HEK293 (cell line): ENCODE measurements around the gene OGDHL.

ENCODE experiments used
- CTCF ChIA-PET: fragments of 350-600 bp; formaldehyde crosslinking; extraction: SDS; loops from one replicate; lab custom pipeline; 2021; ENCODE audit warnings: antibody characterized with exemption; lab: Yijun Ruan, JAX
- POLR2A ChIA-PET: fragments of 300-600 bp; formaldehyde crosslinking; extraction: SDS; loops from one replicate; lab custom pipeline; 2020; ENCODE audit warnings: antibody characterized with exemption, inconsistent platforms; lab: Yijun Ruan, JAX
- H3K27ac ChIP-seq: fragments of 200-500 bp; sonication (Bioruptor generic); 2 replicates; pipeline ENCODE4 v1.5.1; 2014; ENCODE audit warnings: low read depth, low read length, control low read depth, inconsistent platforms; ENCODE audit errors: extremely low read depth
- H3K36me3 ChIP-seq, 2 experiments: fragments of 200-500 bp in 1 of 2; sonication (Bioruptor generic) in 1 of 2; 1 replicate in 1 of 2; 2 replicates in 1 of 2; pipeline ENCODE4 v1.5.1; 2014 to 2017; ENCODE audit warnings: inconsistent platforms in 2 of 2, low read length in 2 of 2; ENCODE audit not compliant: control insufficient read depth in 2 of 2, insufficient read depth in 1 of 2
- H3K4me1 ChIP-seq: fragments of 200-500 bp; sonication (Bioruptor generic); 2 replicates; pipeline ENCODE4 v1.5.1; 2014; ENCODE audit warnings: mild to moderate bottlenecking, low read length, inconsistent platforms; ENCODE audit not compliant: control insufficient read depth, insufficient read depth
- H3K4me3 ChIP-seq: 2 replicates; pipeline ENCODE4 v1.5.1; 2011; ENCODE audit warnings: low read depth, mild to moderate bottlenecking, control low read depth, low read length, moderate library complexity
- H3K9me3 ChIP-seq: fragments of 200-500 bp; sonication (Bioruptor generic); 2 replicates; pipeline ENCODE4 v1.5.1; 2014; ENCODE audit warnings: low read depth, low read length, inconsistent platforms; ENCODE audit not compliant: control insufficient read depth, insufficient read depth
- BCL11A ChIP-seq: fragments of 450-650 bp; formaldehyde crosslinking; IDR thresholded peaks from 2 replicates; pipeline ENCODE4 v1.5.1; 2016; ENCODE audit warnings: low read depth, missing biosample characterization, missing genetic modification characterization
- PRDM1 ChIP-seq: fragments of 450-650 bp; formaldehyde crosslinking; IDR thresholded peaks from 2 replicates; pipeline ENCODE4; 2016; ENCODE audit warnings: missing biosample characterization, missing genetic modification characterization
- RBAK ChIP-seq: fragments of 450-650 bp; formaldehyde crosslinking; IDR thresholded peaks from 2 replicates; pipeline ENCODE4 v1.5.1; 2016; ENCODE audit warnings: missing biosample characterization, missing genetic modification characterization
- SP3 ChIP-seq: fragments of 450-650 bp; formaldehyde crosslinking; IDR thresholded peaks from 2 replicates; pipeline ENCODE4 v1.5.1; 2016; ENCODE audit warnings: missing biosample characterization, missing genetic modification characterization
- ZBTB8A ChIP-seq: fragments of 450-650 bp; formaldehyde crosslinking; IDR thresholded peaks from 2 replicates; pipeline ENCODE4 v1.5.1; 2016; ENCODE audit warnings: missing biosample characterization, missing genetic modification characterization
- ZFHX2 ChIP-seq: fragments of 450-650 bp; formaldehyde crosslinking; conservative IDR thresholded peaks from 2 replicates; pipeline ENCODE4 v1.5.1; 2016; ENCODE audit warnings: missing biosample characterization, missing genetic modification characterization
- ZNF121 ChIP-seq: fragments of 450-650 bp; formaldehyde crosslinking; IDR thresholded peaks from 2 replicates; pipeline ENCODE4 v1.5.1; 2016; ENCODE audit warnings: missing biosample characterization, missing genetic modification characterization
- ZNF175 ChIP-seq: fragments of 450-650 bp; formaldehyde crosslinking; IDR thresholded peaks from 2 replicates; pipeline ENCODE4 v1.5.1; 2016; ENCODE audit warnings: missing biosample characterization, missing genetic modification characterization
- ZNF184 ChIP-seq: fragments of 450-650 bp; IDR thresholded peaks from 2 replicates; pipeline ENCODE4 v1.5.1; 2018; ENCODE audit warnings: missing biosample characterization, mild to moderate bottlenecking, missing genetic modification characterization
- ZNF324 ChIP-seq: fragments of 450-650 bp; formaldehyde crosslinking; IDR thresholded peaks from 2 replicates; pipeline ENCODE4 v1.5.1; 2016; ENCODE audit warnings: missing biosample characterization, missing genetic modification characterization
- ZNF341 ChIP-seq: fragments of 450-650 bp; formaldehyde crosslinking; IDR thresholded peaks from 2 replicates; pipeline ENCODE4; 2016; ENCODE audit warnings: low read depth, missing biosample characterization, missing genetic modification characterization
- ZNF555 ChIP-seq: fragments of 450-650 bp; formaldehyde crosslinking; conservative IDR thresholded peaks from 2 replicates; pipeline ENCODE4 v1.5.1; 2017; ENCODE audit warnings: missing biosample characterization, mild to moderate bottlenecking, missing genetic modification characterization, inconsistent platforms
- ZNF660 ChIP-seq: fragments of 450-650 bp; IDR thresholded peaks from 2 replicates; pipeline ENCODE4 v1.5.1; 2018; ENCODE audit warnings: missing biosample characterization, mild to moderate bottlenecking, missing genetic modification characterization
- TF ChIP-seq, protein P1 (sequence below): fragments of 450-650 bp; formaldehyde crosslinking; IDR thresholded peaks from 2 replicates; pipeline ENCODE4 v1.5.1; 2016; ENCODE audit warnings: missing biosample characterization, missing genetic modification characterization, borderline replicate concordance

The OGDHL gene

DNA sequence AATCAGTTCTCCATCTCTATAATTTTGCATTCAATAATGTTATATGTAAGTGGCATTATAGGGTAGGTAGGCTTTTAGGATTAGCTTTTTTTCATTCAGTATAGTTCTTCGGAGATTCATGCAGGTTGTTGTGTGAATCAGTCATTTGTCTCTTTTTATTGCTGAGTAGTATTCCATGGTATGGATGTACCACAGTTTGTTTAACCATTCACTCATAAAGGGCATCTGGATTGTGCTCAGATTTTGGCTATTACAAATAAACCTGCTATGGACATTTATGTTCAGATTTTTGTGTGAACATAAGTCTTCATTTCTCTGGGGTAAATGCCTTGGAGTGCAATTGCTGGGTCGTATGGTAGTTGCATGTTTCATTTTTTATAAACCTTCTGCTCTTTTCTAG, 4.4 kb upstream of the OGDHL start (continued):
- TF ChIP-seq SP3 (tag by site-specific recombination) (no peak), ZNF555 (tag by site-specific recombination) (no peak)
- TF ChIP-seq, all 188 proteins: peak for 0

DNA sequence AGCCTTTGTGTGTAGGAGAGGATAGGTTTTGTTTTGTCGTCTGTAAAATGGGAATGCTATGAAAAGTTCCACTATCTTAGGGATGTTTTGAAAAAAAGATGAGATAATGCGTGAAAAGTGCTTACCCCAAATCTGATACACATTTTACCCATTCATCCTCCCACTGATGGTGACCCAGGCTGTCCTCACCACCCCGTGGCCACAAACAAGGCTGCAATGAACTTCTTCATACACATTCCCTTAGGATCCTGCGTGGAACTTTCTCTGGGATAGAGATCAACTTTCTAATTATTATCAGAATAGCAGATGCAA, 399 bp upstream of the OGDHL start:
- TF ChIP-seq ZNF175 (tag by site-specific recombination), result no peak
- TF ChIP-seq ZNF324, result 0 out of 2 replicates have a peak, but pooled peaks have one; percentile 5
- TF ChIP-seq ZNF660 (tag by site-specific recombination), result no peak
- TF ChIP-seq ZBTB8A (tag by site-specific recombination), result 0 out of 2 replicates have a peak, but pooled peaks have one; percentile 2
- TF ChIP-seq PRDM1, result peak; percentile 48; the same call in 1 of the 2 replicates
- TF ChIP-seq BCL11A (tag by site-specific recombination), result no peak
- TF ChIP-seq, protein P1, sequence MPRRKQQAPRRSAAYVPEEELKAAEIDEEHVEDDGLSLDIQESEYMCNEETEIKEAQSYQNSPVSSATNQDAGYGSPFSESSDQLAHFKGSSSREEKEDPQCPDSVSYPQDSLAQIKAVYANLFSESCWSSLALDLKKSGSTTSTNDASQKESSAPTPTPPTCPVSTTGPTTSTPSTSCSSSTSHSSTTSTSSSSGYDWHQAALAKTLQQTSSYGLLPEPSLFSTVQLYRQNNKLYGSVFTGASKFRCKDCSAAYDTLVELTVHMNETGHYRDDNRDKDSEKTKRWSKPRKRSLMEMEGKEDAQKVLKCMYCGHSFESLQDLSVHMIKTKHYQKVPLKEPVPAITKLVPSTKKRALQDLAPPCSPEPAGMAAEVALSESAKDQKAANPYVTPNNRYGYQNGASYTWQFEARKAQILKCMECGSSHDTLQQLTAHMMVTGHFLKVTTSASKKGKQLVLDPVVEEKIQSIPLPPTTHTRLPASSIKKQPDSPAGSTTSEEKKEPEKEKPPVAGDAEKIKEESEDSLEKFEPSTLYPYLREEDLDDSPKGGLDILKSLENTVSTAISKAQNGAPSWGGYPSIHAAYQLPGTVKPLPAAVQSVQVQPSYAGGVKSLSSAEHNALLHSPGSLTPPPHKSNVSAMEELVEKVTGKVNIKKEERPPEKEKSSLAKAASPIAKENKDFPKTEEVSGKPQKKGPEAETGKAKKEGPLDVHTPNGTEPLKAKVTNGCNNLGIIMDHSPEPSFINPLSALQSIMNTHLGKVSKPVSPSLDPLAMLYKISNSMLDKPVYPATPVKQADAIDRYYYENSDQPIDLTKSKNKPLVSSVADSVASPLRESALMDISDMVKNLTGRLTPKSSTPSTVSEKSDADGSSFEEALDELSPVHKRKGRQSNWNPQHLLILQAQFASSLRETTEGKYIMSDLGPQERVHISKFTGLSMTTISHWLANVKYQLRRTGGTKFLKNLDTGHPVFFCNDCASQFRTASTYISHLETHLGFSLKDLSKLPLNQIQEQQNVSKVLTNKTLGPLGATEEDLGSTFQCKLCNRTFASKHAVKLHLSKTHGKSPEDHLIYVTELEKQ (tag by site-specific recombination), result no peak
- 0 out of 2 replicates have a peak, but pooled peaks have one; percentile 32 for TF ChIP-seq ZFHX2
- Histone ChIP-seq H3K9me3 (no peaks in the 10 kb centered on the region), H3K4me3 (peak overlapping the region; percentile 50), H3K27ac (no peak overlapping the region), H3K4me1 (no peaks in the 10 kb centered on the region), H3K36me3 (no peaks in the 10 kb centered on the region)
- POLR2A ChIA-PET, result no interaction called here
- CTCF ChIA-PET, result no interaction called here

DNA sequence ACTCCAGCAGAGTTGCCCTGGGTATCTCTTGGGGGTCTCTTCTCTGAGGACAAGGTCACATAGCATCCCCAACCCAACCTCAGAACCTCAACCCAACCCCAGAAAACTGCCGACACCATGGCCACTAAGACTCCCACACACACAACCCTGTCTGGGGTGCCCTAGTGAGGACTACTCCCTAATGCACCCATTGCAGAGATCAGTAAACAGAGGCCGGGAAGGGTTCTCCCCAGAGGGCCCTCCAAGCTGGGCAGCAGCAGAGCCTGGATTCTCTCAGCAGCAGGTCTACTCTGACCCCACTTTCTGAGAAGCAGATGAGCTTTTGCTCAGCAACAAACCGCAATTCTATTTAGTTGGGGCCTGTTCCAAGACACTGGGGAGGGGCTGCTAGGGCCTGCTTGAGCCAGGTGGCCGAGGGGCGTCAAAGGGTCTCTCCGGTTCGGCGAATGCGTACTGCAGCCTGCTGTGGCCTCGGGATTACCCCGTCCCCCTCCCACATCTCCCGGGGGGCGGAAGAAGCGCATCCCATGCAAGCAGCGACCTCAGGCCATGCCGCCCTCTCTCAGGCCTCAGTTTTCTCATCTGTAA, 828 bp downstream of the OGDHL start:
- TF ChIP-seq ZNF184 (tag by site-specific recombination) (no peak), ZNF121 (tag by site-specific recombination) (peak; percentile 29; the same call in 1 of the 2 replicates)
- Histone ChIP-seq H3K4me3 (no peak overlapping the region), H3K27ac (no peak overlapping the region), H3K4me1 (no peaks in the 10 kb centered on the region), H3K9me3 (no peaks in the 10 kb centered on the region), H3K36me3 (peaks cover 0 to under 1% of the 10 kb centered on the region in 2 experiments; a peak in 1 of 3 replicates)
- ChIA-PET POLR2A (no interaction called here), CTCF (interaction anchor here (0.5 to 0.7 kb wide), 2 partner anchors 61 to 244 kb away, joined by 4 read pairs; no protein-coding TSS in a partner anchor)

DNA sequence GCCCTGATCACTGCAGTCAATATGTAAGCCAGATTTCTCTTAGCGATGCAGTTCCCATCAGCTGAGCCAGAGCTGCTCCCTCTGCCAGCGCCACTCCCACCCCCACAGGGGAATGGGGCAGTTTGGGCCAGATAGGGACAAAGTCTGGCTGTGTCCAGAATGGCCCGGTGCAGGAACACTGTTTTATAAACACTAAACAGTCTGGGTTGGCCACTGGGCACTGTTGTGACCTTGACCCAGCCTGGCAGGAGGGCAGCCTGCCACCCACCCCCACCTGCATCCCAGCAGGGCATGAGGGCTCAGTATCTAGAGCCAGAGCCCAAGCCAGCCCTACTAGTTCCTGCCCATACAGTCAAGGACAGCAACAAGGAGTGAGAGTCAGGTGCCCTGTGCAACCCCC, 1.3 kb downstream of the OGDHL start:
- CTCF ChIA-PET, result no interaction called here
- H3K4me3 ChIP-seq, result no peak overlapping the region
- H3K9me3 ChIP-seq, result no peaks in the 10 kb centered on the region
- POLR2A ChIA-PET, result no interaction called here
- TF ChIP-seq RBAK (tag by site-specific recombination), result no peak
- 0 out of 2 replicates have a peak, but pooled peaks have one; percentile 14 for TF ChIP-seq ZNF341
- H3K4me1 ChIP-seq, result no peaks in the 10 kb centered on the region
- H3K27ac ChIP-seq, result no peak overlapping the region
- H3K36me3 ChIP-seq, result peaks cover 0 to 6% of the 10 kb centered on the region in 2 experiments; a peak in 1 of 3 replicates
